IPS DF 19.7 (cell line): ENCODE measurements around the gene IMPG1.
A peak's percentile ranks its signal among the peaks of the same experiment; 100 is the strongest.

Experiments used
- DNase-seq: peaks from one replicate; pipeline ENCODE4 v3.0.0-alpha.2; 2013; ENCODE audit warnings: low read depth, low spot score

Gene IMPG1

DNA sequence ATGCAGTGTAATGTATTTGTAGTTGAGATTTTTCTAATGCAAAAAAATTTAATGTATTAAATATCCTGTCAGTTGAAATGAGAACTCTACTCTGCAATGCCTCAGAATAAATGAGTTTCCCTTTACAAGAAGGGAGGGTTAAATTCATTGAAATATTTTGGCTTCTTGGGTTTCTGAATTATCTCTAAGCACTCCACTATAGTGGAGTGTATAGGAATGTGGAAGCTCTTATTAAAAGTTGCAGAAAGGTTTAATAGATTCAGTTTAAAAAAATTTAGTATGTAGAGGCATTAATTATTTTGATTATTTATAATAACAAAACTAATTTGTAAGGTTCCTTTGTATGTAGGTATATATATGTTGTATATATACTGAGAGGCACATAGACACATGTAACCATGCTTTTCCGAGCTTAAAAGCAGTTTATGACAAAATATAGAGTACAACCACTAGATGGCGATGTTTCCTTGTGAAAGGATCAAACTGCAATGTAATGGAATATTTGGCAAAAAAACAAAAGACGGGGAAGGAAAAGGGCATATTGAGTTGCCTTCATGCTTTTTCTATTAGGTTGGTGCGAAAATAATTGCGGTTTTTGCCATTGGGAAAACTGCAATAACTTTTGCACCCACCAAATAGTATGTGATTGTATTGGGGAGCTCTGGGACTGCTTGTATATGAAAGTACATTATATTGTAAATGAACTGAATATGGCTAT is 179.2 kb downstream of the IMPG1 start:
- DNase-seq = peak; percentile 7

DNA sequence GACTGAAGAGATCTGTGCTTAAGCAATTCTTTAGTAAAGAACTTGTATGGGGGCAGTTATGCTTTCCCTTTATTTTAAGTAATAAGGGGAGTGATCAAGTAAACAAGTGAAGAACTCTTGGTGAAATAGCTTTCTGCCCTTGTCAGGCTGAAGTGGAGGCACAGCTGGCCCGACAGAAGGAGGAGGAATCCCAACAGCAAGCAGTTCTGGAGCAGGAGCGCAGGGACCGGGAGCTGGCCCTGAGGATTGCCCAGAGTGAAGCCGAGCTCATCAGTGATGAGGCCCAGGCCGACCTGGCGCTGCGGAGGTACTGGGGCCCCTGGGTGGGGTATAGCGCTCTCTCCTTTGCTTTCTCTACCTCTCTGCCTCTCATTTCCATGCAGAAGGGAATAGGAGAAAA is 180.1 kb downstream of the IMPG1 start:
- DNase-seq = no peak

DNA sequence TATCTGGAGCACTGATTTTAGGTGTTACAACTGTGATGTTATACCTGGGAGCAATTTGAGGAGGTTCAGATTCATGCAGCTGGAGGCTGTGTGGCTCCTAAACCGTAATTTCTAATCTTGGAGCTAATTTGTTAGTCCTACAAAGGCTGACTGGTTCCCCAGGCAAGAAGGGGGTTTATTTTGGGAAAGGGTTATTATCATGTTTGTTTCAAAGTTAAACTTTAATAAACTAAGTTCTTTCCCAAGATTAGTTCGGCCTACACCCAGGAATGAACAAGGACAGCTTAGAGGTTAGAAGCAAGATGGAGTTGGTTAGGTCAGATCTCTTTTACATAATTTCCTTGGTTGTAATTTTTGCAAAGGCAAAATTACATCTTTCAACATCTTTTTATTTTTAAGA is 187.6 kb downstream of the IMPG1 start:
- DNase-seq = no peak

DNA sequence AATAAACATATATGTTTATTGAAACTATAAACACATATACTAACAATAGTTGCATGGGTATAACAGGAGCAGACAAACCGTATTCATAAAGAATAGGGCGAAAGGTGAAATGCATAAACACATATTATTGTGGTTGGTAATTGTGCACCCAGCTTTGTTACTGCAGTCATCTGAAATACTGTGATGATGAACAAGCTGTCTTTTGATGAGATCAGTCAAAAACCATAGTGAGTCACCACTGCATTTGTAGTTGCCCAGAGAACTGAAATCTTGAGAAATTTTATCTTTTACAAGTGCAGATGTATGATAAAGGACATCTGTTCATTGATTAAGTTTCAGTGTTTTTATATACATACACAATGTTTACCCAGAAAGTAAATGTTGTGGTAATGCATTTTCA is 189.7 kb downstream of the IMPG1 start:
- no peak for DNase-seq

DNA sequence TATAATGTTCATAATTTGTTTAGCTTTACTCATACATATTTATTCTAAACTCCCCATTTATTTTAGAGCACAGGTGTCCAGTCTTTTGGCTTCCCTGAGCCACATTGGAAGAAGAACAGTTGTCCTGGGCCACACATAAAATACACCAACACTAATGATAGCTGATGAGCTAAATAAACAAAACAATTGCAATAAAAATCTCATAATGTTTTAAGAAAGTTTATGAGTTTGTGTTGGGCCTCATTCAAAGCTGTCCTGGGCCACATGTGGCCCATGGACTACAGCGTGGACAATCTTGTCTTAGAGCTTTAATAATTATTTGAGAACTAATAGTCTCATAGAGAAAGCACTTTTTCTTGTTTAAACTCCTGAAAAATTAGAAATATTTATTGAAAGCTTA is 192.2 kb downstream of the IMPG1 start:
- no peak for DNase-seq

DNA sequence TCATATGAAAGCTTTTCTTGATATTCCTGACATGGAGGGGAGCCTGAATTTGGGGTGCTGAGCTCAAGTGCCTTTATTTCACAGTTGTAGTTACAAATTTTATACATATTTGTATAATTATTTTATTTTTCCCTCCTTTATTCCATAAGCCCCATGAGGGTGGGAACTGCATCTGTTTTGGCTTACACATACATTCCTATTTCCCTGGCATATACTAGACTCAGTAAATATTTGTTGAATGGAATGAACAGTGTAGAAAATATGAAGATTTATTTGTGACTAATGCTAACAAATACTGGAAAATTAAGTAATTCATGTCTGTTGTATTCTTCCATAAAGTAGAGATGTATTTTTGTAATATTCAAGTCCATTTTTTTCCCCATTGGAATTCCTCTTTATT is 196.3 kb downstream of the IMPG1 start:
- no peak for DNase-seq

DNA sequence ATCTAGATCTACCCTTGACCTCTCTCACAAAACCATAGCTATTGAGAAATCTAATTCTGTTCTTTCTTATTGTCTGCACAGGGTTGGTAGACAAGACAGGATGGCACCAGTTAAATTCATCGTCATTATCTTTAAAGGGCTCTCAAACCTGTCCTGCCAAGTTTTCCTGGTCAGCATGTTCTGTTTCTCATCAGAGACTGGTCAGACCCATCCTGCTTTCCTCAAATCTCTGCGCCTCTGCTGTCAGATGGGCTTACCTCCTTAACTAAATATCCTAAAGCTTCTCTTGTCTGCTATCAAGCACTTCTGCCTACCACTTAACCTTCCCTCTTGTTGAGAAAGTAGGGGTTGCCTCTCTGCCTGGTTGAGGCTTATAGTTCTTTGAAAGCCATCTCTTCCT is 198.2 kb downstream of the IMPG1 start:
- no peak for DNase-seq
